ENCODE data around the gene TEAD1.

Gene TEAD1

GRCh38 chr11:12853652-12854296 is 179.6 kb downstream of the TEAD1 start:
- no peak for TF ChIP-seq CTCF (IDR thresholded peaks at IDR 0.05; ENCODE audit: poor library complexity, severe bottlenecking)
- DNase-seq (ENCODE audit: low spot score), result no peak
- Histone ChIP-seq H3K27ac (ENCODE audit: poor library complexity, severe bottlenecking) (peak overlapping the region; percentile 62), H3K9me3 (ENCODE audit: severe bottlenecking) (no peaks in the 10 kb centered on the region), H3K4me3 (ENCODE audit: severe bottlenecking) (no peak overlapping the region), H3K36me3 (ENCODE audit: low read depth) (peaks cover 4% of the 10 kb centered on the region; the same call in 1 of the 2 replicates), H3K4me1 (ENCODE audit: insufficient read depth, poor library complexity, severe bottlenecking) (peaks cover 25% of the 10 kb centered on the region), H3K27me3 (ENCODE audit: insufficient read depth, poor library complexity, severe bottlenecking) (no peaks in the 10 kb centered on the region)
- ATAC-seq (ENCODE audit: low read depth), result no peak

- no peak overlapping the region for H3K4me3 ChIP-seq (ENCODE audit: severe bottlenecking)
- no peak for DNase-seq (ENCODE audit: low spot score)
- no peaks in the 10 kb centered on the region for H3K27me3 ChIP-seq (ENCODE audit: insufficient read depth, poor library complexity, severe bottlenecking)
Observed at GRCh38 chr11:12854297-12854661, 180.1 kb downstream of the TEAD1 start.

GRCh38 chr11:12854829-12855228 is 180.6 kb downstream of the TEAD1 start:
- no peak for TF ChIP-seq CTCF (IDR thresholded peaks at IDR 0.05; ENCODE audit: poor library complexity, severe bottlenecking)
- Histone ChIP-seq H3K27me3 (ENCODE audit: insufficient read depth, poor library complexity, severe bottlenecking) (no peaks in the 10 kb centered on the region), H3K4me3 (ENCODE audit: severe bottlenecking) (no peak overlapping the region), H3K9me3 (ENCODE audit: severe bottlenecking) (no peaks in the 10 kb centered on the region), H3K4me1 (ENCODE audit: insufficient read depth, poor library complexity, severe bottlenecking) (peaks cover 25% of the 10 kb centered on the region), H3K27ac (ENCODE audit: poor library complexity, severe bottlenecking) (no peak overlapping the region), H3K36me3 (ENCODE audit: low read depth) (peaks cover 4% of the 10 kb centered on the region; the same call in 1 of the 2 replicates)
- DNase-seq (ENCODE audit: low spot score), result no peak
- no peak for ATAC-seq (ENCODE audit: low read depth)

More at GRCh38 chr11:12854297-12854661, 180.1 kb downstream of the TEAD1 start:
- Histone ChIP-seq H3K27ac (ENCODE audit: poor library complexity, severe bottlenecking) (no peak overlapping the region), H3K9me3 (ENCODE audit: severe bottlenecking) (no peaks in the 10 kb centered on the region), H3K4me1 (ENCODE audit: insufficient read depth, poor library complexity, severe bottlenecking) (peaks cover 25% of the 10 kb centered on the region), H3K36me3 (ENCODE audit: low read depth) (peaks cover 4% of the 10 kb centered on the region; the same call in 1 of the 2 replicates)
- TF ChIP-seq CTCF (IDR thresholded peaks at IDR 0.05; ENCODE audit: poor library complexity, severe bottlenecking), result no peak
- no peak for ATAC-seq (ENCODE audit: low read depth)

GRCh38 chr11:12856338-12856737 is 182.1 kb downstream of the TEAD1 start:
- no peaks in the 10 kb centered on the region for H3K27me3 ChIP-seq (ENCODE audit: insufficient read depth, poor library complexity, severe bottlenecking)
- TF ChIP-seq CTCF (IDR thresholded peaks at IDR 0.05; ENCODE audit: poor library complexity, severe bottlenecking), result no peak
- no peak overlapping the region for H3K4me3 ChIP-seq (ENCODE audit: severe bottlenecking)
- peaks cover 4% of the 10 kb centered on the region; the same call in 1 of the 2 replicates for H3K36me3 ChIP-seq (ENCODE audit: low read depth)
- H3K9me3 ChIP-seq (ENCODE audit: severe bottlenecking), result no peaks in the 10 kb centered on the region
- H3K27ac ChIP-seq (ENCODE audit: poor library complexity, severe bottlenecking), result no peak overlapping the region
- ATAC-seq (ENCODE audit: low read depth) (no peak), DNase-seq (ENCODE audit: low spot score) (no peak)
- peaks cover 24% of the 10 kb centered on the region for H3K4me1 ChIP-seq (ENCODE audit: insufficient read depth, poor library complexity, severe bottlenecking)

- Histone ChIP-seq H3K4me1 (ENCODE audit: insufficient read depth, poor library complexity, severe bottlenecking) (peaks cover 12% of the 10 kb centered on the region), H3K27ac (ENCODE audit: poor library complexity, severe bottlenecking) (no peak overlapping the region), H3K27me3 (ENCODE audit: insufficient read depth, poor library complexity, severe bottlenecking) (no peaks in the 10 kb centered on the region), H3K36me3 (ENCODE audit: low read depth) (peaks cover 9% of the 10 kb centered on the region), H3K4me3 (ENCODE audit: severe bottlenecking) (no peak overlapping the region), H3K9me3 (ENCODE audit: severe bottlenecking) (no peaks in the 10 kb centered on the region)
- DNase-seq (ENCODE audit: low spot score), result no peak
- no peak for ATAC-seq (ENCODE audit: low read depth)
- TF ChIP-seq CTCF (IDR thresholded peaks at IDR 0.05; ENCODE audit: poor library complexity, severe bottlenecking), result no peak
Observed at GRCh38 chr11:12857572-12857971, 183.4 kb downstream of the TEAD1 start.
